ENCODE results near the gene CD151. TPM values are rescaled to one million over a fixed set of nuclear protein-coding genes. Genes with fewer than 3 reads are reported as not detected.

The CD151 gene
- total and polyA plus RNA-seq, 4 donors: 31.6 to 264 (median 124) TPM

- Histone ChIP-seq H3K9ac (ENCODE audit: low read depth in 1 of 2, low read length in 2 of 2) (peak overlapping the region in 1 of 2 donors; percentile 28), H3K4me1 (ENCODE audit: control insufficient read depth in 4 of 4, insufficient read depth in 4 of 4, low read length in 3 of 4) (peaks cover 12 to 22% (median 17%) of the 10 kb centered on the region in 4 donors), H3K27ac (ENCODE audit: low read depth in 1 of 2, low read length in 2 of 2) (peak overlapping the region; percentile 17 to 87), H3K27me3 (ENCODE audit: control insufficient read depth in 4 of 4, insufficient read depth in 4 of 4, low read length in 3 of 4) (no peaks in the 10 kb centered on the region), H3K9me3 (ENCODE audit: control insufficient read depth in 4 of 4, low read length in 3 of 4) (no peaks in the 10 kb centered on the region), H3K36me3 (ENCODE audit: control insufficient read depth in 4 of 4, insufficient read depth in 3 of 4, low read depth in 1 of 4, low read length in 3 of 4) (peaks cover 0 to 5% (median 0%) of the 10 kb centered on the region in 4 donors), H3K4me3 (ENCODE audit: low read depth in 1 of 3, low read length in 3 of 3) (peak overlapping the region; percentile 29 to 63 (median 29))
- 16% methylated on average over 18 of the region's 18 CpGs for WGBS
- DNase-seq (ENCODE audit: low spot score): no peak
- no peak for TF ChIP-seq NR2F2 (IDR thresholded peaks at IDR 0.05)
- no peak for TF ChIP-seq EGR1 (IDR thresholded peaks at IDR 0.05; ENCODE audit: low read depth in 2 of 2)
- TF ChIP-seq RXRA (IDR thresholded peaks at IDR 0.05): no peak
- TF ChIP-seq ZBTB33 (IDR thresholded peaks at IDR 0.05): no peak
These were observed 28.2 kb upstream of the CD151 start for GRCh38 chr11:804599-804964.

DNA sequence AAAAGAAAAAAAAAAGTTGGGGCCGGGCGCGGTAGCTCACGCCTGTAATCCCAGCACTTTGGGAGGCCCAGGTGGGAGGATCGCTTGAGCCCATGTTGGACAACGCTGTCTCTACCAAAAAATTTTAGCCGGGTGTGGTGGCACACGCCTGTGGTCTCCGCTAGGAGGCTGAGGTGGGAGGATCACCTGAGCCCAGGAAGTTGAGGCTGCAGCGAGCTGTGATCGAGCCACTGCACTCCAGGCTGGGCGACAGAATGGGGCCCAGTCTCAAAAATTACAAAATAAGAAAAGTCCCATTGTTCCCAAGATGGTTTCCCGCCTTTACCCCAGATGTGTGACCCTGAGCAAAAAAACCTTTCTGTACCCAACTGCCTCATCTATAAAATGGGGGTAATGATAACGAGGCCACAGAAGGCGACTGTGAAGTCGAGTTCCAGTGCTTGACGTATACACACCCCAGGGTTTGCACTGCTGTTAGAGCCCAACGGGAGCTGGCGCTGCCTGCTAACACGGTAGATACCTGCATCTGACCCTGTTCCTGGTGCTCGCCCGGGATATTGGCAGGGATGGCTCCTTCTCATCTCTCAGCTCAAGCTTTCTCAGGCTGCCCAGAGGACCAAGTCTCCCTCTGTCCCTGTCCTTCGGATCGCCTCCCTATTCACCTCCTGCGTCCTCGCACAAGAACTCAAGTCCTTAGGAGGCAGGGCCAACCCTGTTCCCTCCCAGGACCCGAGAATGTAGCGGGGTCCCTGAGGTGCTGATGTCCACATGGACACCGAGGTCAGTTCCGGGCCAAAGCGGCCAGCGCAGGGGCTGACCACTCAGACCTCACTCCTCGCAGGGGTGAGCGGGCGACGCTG, 24.1 kb upstream of the CD151 start:
- Histone ChIP-seq H3K4me1 (ENCODE audit: control insufficient read depth in 4 of 4, insufficient read depth in 4 of 4, low read length in 3 of 4) (peaks cover 14 to 40% (median 30%) of the 10 kb centered on the region in 4 donors), H3K9ac (ENCODE audit: low read depth in 1 of 2, low read length in 2 of 2) (peak overlapping the region; percentile 88 to 92), H3K9me3 (ENCODE audit: control insufficient read depth in 4 of 4, low read length in 3 of 4) (no peaks in the 10 kb centered on the region), H3K36me3 (ENCODE audit: control insufficient read depth in 4 of 4, insufficient read depth in 3 of 4, low read depth in 1 of 4, low read length in 3 of 4) (peaks cover 5 to 23% (median 17%) of the 10 kb centered on the region in 4 donors), H3K4me3 (ENCODE audit: low read depth in 1 of 3, low read length in 3 of 3) (peak overlapping the region; percentile 74 to 87 (median 80)), H3K27ac (ENCODE audit: low read depth in 1 of 2, low read length in 2 of 2) (peak overlapping the region; percentile 97 to 100), H3K27me3 (ENCODE audit: control insufficient read depth in 4 of 4, insufficient read depth in 4 of 4, low read length in 3 of 4) (no peaks in the 10 kb centered on the region)
- TF ChIP-seq RAD21 (IDR thresholded peaks at IDR 0.05): no peak
- TF ChIP-seq RXRA (IDR thresholded peaks at IDR 0.05): peak in 1 of 2 donors; percentile 10
- 32% methylated on average over 36 of the region's 36 CpGs for WGBS
- no peak for DNase-seq (ENCODE audit: low spot score)

- H3K27ac ChIP-seq (ENCODE audit: low read depth in 1 of 2, low read length in 2 of 2): peak within 1 kb of the TSS; percentile 97 to 100
- H3K9me3 ChIP-seq (ENCODE audit: control insufficient read depth in 4 of 4, low read length in 3 of 4): no peaks in the 10 kb centered on the region
- peak within 1 kb of the TSS; percentile 92 to 96 for H3K9ac ChIP-seq (ENCODE audit: low read depth in 1 of 2, low read length in 2 of 2)
- H3K4me1 ChIP-seq (ENCODE audit: control insufficient read depth in 4 of 4, insufficient read depth in 4 of 4, low read length in 3 of 4): peaks cover 11 to 36% (median 26%) of the 10 kb centered on the region in 4 donors
- peak within 1 kb of the TSS; percentile 74 to 87 (median 80) for H3K4me3 ChIP-seq (ENCODE audit: low read depth in 1 of 3, low read length in 3 of 3)
- WGBS: under 1% methylated on average over 81 of the region's 81 CpGs
- peaks cover 5 to 23% (median 18%) of the 10 kb centered on the region in 4 donors for H3K36me3 ChIP-seq (ENCODE audit: control insufficient read depth in 4 of 4, insufficient read depth in 3 of 4, low read depth in 1 of 4, low read length in 3 of 4)
- no peaks in the 10 kb centered on the region for H3K27me3 ChIP-seq (ENCODE audit: control insufficient read depth in 4 of 4, insufficient read depth in 4 of 4, low read length in 3 of 4)
- peak; percentile 98 for DNase-seq (ENCODE audit: low spot score)
- peak in 1 of 2 donors; percentile 37 for TF ChIP-seq JUND (IDR thresholded peaks at IDR 0.05)
- TF ChIP-seq RXRA (IDR thresholded peaks at IDR 0.05): peak; percentile 48 to 51
- TF ChIP-seq CTCF (IDR thresholded peaks at IDR 0.05; ENCODE audit: low read depth, low read length, missing input control): no peak
- TF ChIP-seq NR2F2 (IDR thresholded peaks at IDR 0.05): peak; percentile 18
- peak; percentile 25 for TF ChIP-seq FOXA1 (IDR thresholded peaks at IDR 0.05)
- peak; percentile 95 for TF ChIP-seq YY1 (IDR thresholded peaks at IDR 0.05)
- no peak for TF ChIP-seq MAX (IDR thresholded peaks at IDR 0.05)
- TF ChIP-seq, protein P1, sequence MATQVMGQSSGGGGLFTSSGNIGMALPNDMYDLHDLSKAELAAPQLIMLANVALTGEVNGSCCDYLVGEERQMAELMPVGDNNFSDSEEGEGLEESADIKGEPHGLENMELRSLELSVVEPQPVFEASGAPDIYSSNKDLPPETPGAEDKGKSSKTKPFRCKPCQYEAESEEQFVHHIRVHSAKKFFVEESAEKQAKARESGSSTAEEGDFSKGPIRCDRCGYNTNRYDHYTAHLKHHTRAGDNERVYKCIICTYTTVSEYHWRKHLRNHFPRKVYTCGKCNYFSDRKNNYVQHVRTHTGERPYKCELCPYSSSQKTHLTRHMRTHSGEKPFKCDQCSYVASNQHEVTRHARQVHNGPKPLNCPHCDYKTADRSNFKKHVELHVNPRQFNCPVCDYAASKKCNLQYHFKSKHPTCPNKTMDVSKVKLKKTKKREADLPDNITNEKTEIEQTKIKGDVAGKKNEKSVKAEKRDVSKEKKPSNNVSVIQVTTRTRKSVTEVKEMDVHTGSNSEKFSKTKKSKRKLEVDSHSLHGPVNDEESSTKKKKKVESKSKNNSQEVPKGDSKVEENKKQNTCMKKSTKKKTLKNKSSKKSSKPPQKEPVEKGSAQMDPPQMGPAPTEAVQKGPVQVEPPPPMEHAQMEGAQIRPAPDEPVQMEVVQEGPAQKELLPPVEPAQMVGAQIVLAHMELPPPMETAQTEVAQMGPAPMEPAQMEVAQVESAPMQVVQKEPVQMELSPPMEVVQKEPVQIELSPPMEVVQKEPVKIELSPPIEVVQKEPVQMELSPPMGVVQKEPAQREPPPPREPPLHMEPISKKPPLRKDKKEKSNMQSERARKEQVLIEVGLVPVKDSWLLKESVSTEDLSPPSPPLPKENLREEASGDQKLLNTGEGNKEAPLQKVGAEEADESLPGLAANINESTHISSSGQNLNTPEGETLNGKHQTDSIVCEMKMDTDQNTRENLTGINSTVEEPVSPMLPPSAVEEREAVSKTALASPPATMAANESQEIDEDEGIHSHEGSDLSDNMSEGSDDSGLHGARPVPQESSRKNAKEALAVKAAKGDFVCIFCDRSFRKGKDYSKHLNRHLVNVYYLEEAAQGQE (IDR thresholded peaks at IDR 0.05): peak; percentile 68
- peak; percentile 66 to 91 for TF ChIP-seq GABPA (IDR thresholded peaks at IDR 0.05 in 1 of 2, conservative IDR thresholded peaks at IDR 0.05 in 1 of 2)
- TF ChIP-seq EGR1 (IDR thresholded peaks at IDR 0.05; ENCODE audit: low read depth in 2 of 2): peak; percentile 94 to 95
- TF ChIP-seq SP1 (IDR thresholded peaks at IDR 0.05): peak; percentile 82
- TF ChIP-seq, protein P2, sequence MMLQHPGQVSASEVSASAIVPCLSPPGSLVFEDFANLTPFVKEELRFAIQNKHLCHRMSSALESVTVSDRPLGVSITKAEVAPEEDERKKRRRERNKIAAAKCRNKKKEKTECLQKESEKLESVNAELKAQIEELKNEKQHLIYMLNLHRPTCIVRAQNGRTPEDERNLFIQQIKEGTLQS (IDR thresholded peaks at IDR 0.05): no peak
- no peak for TF ChIP-seq RAD21 (IDR thresholded peaks at IDR 0.05)
- TF ChIP-seq FOXA2 (IDR thresholded peaks at IDR 0.05): no peak
These were observed 23.3 kb upstream of the CD151 start, which contains the start of gene RPLP2 for GRCh38 chr11:809287-810039. Gene RPLP2 (plus strand): TSS chr11:809967. CDS start chr11:810235, 268 bp downstream.

Data from liver (tissue), 9 donors.